Measurements from ENCODE around the gene EMP1.

- TF ChIP-seq POLR2A (IDR thresholded peaks at IDR 0.05) (no peak), CTCF (IDR thresholded peaks at IDR 0.05) (no peak), EP300 (IDR thresholded peaks at IDR 0.05) (no peak)
Observed at GRCh38 chr12:13211191-13211858, 14.8 kb downstream of the EMP1 start.

All from ovary (tissue), 3 donors.